SK-N-SH treated with all-trans-retinoic acid at 6 μM for 48 hours (cell line): ENCODE data around the gene DDIT3.

Experiments
- ATAC-seq: fragments of 200-7000 bp; cut with Tn5 transposase; 3 replicates; pipeline ENCODE4 v1.9.1; 2020; ENCODE audit warnings: mild to moderate bottlenecking, moderate library complexity
- ARNTL ChIP-seq: fragments of 450-650 bp; formaldehyde crosslinking; IDR thresholded peaks from 2 replicates; pipeline ENCODE4 v1.5.0; 2020; ENCODE audit warnings: low read depth, mild to moderate bottlenecking, moderate library complexity, borderline replicate concordance
- BACH2 ChIP-seq: fragments of 250-450 bp; sonication (Bioruptor Pico); IDR thresholded peaks from 2 replicates; pipeline ENCODE4 v1.9.0; 2021; ENCODE audit warnings: mild to moderate bottlenecking, borderline replicate concordance
- CREB5 ChIP-seq: fragments of 250-450 bp; sonication (Bioruptor Pico); IDR thresholded peaks from 2 replicates; pipeline ENCODE4 v1.5.1; 2020; ENCODE audit warnings: low read depth, mild to moderate bottlenecking, moderate library complexity
- CSDC2 ChIP-seq: fragments of 250-450 bp; sonication (Bioruptor Pico); IDR thresholded peaks from 2 replicates; pipeline ENCODE4 v1.5.0; 2020; ENCODE audit warnings: mild to moderate bottlenecking, moderate library complexity
- ESRRG ChIP-seq: fragments of 250-450 bp; sonication (Bioruptor Pico); IDR thresholded peaks from 2 replicates; pipeline ENCODE4 v1.6.1; 2021; ENCODE audit warnings: mild to moderate bottlenecking
- GLIS3 ChIP-seq: fragments of 250-450 bp; sonication (Bioruptor Pico); IDR thresholded peaks from 2 replicates; pipeline ENCODE4 v1.5.0; 2020; ENCODE audit warnings: mild to moderate bottlenecking, moderate library complexity
- ISL1 ChIP-seq: fragments of 250-450 bp; sonication (Bioruptor Pico); IDR thresholded peaks from 2 replicates; pipeline ENCODE4 v2.1.2; 2022; ENCODE audit warnings: mild to moderate bottlenecking, moderate library complexity
- OSR1 ChIP-seq: fragments of 250-450 bp; sonication (Bioruptor Pico); IDR thresholded peaks from 2 replicates; pipeline ENCODE4 v1.8.0; 2022; ENCODE audit warnings: moderate library complexity, mild to moderate bottlenecking, inconsistent platforms
- POU6F1 ChIP-seq: fragments of 250-450 bp; sonication (Bioruptor Pico); IDR thresholded peaks from 2 replicates; pipeline ENCODE4 v1.8.0; 2021; ENCODE audit warnings: low read depth, mild to moderate bottlenecking, moderate library complexity, borderline replicate concordance
- PPARA ChIP-seq: fragments of 250-450 bp; sonication (Bioruptor Pico); IDR thresholded peaks from 2 replicates; pipeline ENCODE4 v1.5.0; 2020; ENCODE audit warnings: mild to moderate bottlenecking, borderline replicate concordance
- RARB ChIP-seq: fragments of 250-450 bp; sonication (Bioruptor Pico); IDR thresholded peaks from 2 replicates; pipeline ENCODE4 v1.8.0; 2021; ENCODE audit warnings: mild to moderate bottlenecking, moderate library complexity
- SNAI2 ChIP-seq: fragments of 250-450 bp; sonication (Bioruptor Pico); IDR thresholded peaks from 2 replicates; pipeline ENCODE4 v1.5.0; 2020; ENCODE audit warnings: mild to moderate bottlenecking, moderate library complexity
- TCF4 ChIP-seq: fragments of 250-450 bp; sonication (Bioruptor Pico); IDR thresholded peaks from 2 replicates; pipeline ENCODE4 v1.8.0; 2021; ENCODE audit warnings: mild to moderate bottlenecking, moderate library complexity, borderline replicate concordance
- TOX ChIP-seq: fragments of 250-450 bp; sonication (Bioruptor Pico); IDR thresholded peaks from 2 replicates; pipeline ENCODE4 v1.8.0; 2021; ENCODE audit warnings: mild to moderate bottlenecking, moderate library complexity, borderline replicate concordance
- ZC3H10 ChIP-seq: fragments of 250-450 bp; sonication (Bioruptor Pico); IDR thresholded peaks from 2 replicates; pipeline ENCODE4 v1.5.1; 2021; ENCODE audit warnings: mild to moderate bottlenecking, moderate library complexity
- ZFP30 ChIP-seq: fragments of 450-650 bp; formaldehyde crosslinking; IDR thresholded peaks from 2 replicates; pipeline ENCODE4 v1.5.0; 2022; ENCODE audit warnings: mild to moderate bottlenecking, moderate library complexity
- ZNF565 ChIP-seq: fragments of 450-650 bp; formaldehyde crosslinking; conservative IDR thresholded peaks from 2 replicates; pipeline ENCODE4 v1.5.0; 2020; ENCODE audit warnings: low read depth, mild to moderate bottlenecking, moderate library complexity
- ZNF70 ChIP-seq: fragments of 450-650 bp; formaldehyde crosslinking; IDR thresholded peaks from 2 replicates; pipeline ENCODE4 v1.5.0; 2020; ENCODE audit warnings: mild to moderate bottlenecking, moderate library complexity
- ZNF8 ChIP-seq: fragments of 450-650 bp; formaldehyde crosslinking; IDR thresholded peaks from 2 replicates; pipeline ENCODE4 v1.5.0; 2020; ENCODE audit warnings: mild to moderate bottlenecking, moderate library complexity

Gene DDIT3

GRCh38 chr12:57550641-57551549 is 30.6 kb upstream of the DDIT3 start:
- no peak for ATAC-seq
- TF ChIP-seq SNAI2 (CRISPR knock-in tag) (no peak), RARB (CRISPR knock-in tag) (no peak), BACH2 (CRISPR knock-in tag) (no peak), ZNF70 (no peak), OSR1 (no peak), ZC3H10 (CRISPR knock-in tag) (no peak), TCF4 (no peak), ESRRG (CRISPR knock-in tag) (no peak)

DNA sequence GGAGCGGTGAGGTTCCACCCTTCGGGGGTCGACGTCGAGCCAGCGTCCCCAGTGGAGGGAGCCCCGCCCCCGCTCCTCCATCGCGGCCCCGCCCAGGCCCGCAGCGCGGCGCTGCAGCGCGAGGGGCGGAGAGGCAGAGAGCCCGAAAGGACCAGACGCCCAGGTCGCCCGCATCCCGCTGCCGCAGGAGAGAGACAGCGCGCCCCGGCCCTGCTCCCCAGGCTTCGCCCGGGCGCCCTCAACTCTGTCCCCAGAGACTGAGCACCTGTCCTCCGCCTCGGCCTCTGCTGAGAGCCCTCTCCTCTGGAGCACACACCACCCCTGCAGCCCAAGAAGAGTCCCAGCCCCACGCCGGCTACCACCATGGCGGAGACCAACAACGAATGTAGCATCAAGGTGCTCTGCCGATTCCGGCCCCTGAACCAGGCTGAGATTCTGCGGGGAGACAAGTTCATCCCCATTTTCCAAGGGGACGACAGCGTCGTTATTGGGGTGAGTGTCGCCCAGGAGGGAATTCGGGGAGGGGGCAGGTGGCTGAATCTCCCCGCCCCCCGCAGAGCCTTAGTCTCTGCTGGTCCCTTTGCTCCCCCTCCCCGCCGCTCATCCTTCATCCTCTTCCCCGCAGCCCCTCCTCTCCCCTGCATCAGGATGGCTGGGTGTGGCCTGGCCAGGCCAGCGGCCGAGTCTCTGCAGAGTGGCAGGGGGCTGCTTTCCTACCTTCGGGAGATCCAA is 29.8 kb upstream of the DDIT3 start, which contains the start of gene KIF5A:
KIF5A (plus strand) TSS at position 136 of the 732 bp plus-strand sequence; CDS start at position 364, 228 bp downstream.
- peak; percentile 72 for ATAC-seq
- TF ChIP-seq ZNF70 (no peak), BACH2 (CRISPR knock-in tag) (no peak), PPARA (CRISPR knock-in tag) (no peak), TOX (CRISPR knock-in tag) (no peak), TCF4 (no peak), POU6F1 (CRISPR knock-in tag) (no peak), ZNF8 (CRISPR knock-in tag) (no peak)

DNA sequence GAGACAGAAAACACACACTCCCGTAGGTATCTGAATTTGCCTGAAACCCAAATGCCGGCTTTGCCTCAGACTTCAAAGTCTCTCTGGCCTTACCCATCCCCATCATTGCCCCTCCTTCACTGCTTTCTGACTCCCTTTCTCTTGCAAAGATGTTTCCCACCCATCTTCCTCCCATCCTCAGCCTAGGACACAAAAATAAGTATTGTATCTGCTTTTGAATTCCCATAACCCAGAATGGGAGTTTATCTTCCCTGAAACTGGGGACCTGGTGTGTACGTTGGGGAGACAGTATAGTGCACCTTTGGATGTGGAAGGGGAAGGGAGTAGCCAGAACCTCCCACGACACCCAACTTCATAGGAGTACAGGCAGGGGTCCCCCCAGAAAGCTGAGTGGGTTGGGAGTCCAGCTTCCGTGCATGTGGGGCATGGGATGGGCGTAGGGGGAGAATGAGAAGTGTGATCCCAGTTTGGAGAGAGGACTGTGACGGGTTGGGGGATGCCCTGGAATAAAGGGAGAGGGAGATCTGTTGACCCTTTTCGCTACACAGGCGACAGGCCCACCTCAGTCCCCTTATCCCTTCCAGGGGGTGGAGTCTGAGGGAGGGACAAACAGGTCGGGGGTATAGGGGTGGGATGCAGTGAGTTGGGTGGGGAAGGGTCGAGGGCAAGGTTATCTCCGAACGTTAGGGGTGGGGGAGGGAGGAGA is 29.0 kb upstream of the DDIT3 start:
- ATAC-seq: peak; percentile 1; the same call in 1 of the 3 replicates
- TF ChIP-seq ZNF70 (no peak), GLIS3 (CRISPR knock-in tag) (no peak), SNAI2 (CRISPR knock-in tag) (no peak), ARNTL (CRISPR knock-in tag) (no peak), ISL1 (CRISPR knock-in tag) (no peak), POU6F1 (CRISPR knock-in tag) (no peak), RARB (CRISPR knock-in tag) (no peak)
- TF ChIP-seq, all 23 proteins: peak for 0

GRCh38 chr12:57548488-57548887 is 28.2 kb upstream of the DDIT3 start:
- TF ChIP-seq CSDC2 (no peak), GLIS3 (CRISPR knock-in tag) (no peak), OSR1 (no peak), ARNTL (CRISPR knock-in tag) (no peak), RARB (CRISPR knock-in tag) (no peak), ZC3H10 (CRISPR knock-in tag) (no peak), TOX (CRISPR knock-in tag) (no peak), ISL1 (CRISPR knock-in tag) (no peak), ZNF565 (CRISPR knock-in tag) (no peak), ZFP30 (CRISPR knock-in tag) (no peak), ZNF70 (no peak), CREB5 (CRISPR knock-in tag) (no peak), PPARA (CRISPR knock-in tag) (no peak), SNAI2 (CRISPR knock-in tag) (no peak), POU6F1 (CRISPR knock-in tag) (no peak), ZNF8 (CRISPR knock-in tag) (no peak), ESRRG (CRISPR knock-in tag) (no peak), BACH2 (CRISPR knock-in tag) (no peak)
- TF ChIP-seq, all 23 proteins: peak for 0
- no peak for ATAC-seq
